GM21367 (cell line): ENCODE measurements around the gene NOL4L.
"Not testable (repeated sequence)": the region's sequence is repeated elsewhere in the genome, so short reads cannot be mapped to it uniquely, and the experiment has no call there.

Experiments used
- ATAC-seq: cut with Tn5 transposase; IDR thresholded peaks from one replicate; pipeline ENCODE4 v1.9.1; 2021; ENCODE audit not compliant: unreplicated experiment

The NOL4L gene

DNA sequence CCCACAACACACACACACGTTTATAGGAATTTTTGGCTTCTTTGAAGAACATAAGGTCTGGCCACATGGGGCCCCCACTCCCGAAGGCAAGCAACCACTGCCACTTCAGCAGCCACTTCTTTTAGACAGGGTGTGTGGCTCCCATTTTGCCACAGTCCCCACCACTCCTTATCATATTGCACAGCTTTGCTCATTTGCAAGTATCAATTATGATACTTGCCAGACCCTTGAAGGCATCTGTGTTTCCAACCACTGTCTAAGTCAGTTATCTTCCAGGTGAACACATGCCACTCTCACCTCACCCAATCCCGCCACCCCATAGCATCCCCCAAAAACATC, 73.1 kb downstream of the NOL4L start:
- ATAC-seq, result no peak

DNA sequence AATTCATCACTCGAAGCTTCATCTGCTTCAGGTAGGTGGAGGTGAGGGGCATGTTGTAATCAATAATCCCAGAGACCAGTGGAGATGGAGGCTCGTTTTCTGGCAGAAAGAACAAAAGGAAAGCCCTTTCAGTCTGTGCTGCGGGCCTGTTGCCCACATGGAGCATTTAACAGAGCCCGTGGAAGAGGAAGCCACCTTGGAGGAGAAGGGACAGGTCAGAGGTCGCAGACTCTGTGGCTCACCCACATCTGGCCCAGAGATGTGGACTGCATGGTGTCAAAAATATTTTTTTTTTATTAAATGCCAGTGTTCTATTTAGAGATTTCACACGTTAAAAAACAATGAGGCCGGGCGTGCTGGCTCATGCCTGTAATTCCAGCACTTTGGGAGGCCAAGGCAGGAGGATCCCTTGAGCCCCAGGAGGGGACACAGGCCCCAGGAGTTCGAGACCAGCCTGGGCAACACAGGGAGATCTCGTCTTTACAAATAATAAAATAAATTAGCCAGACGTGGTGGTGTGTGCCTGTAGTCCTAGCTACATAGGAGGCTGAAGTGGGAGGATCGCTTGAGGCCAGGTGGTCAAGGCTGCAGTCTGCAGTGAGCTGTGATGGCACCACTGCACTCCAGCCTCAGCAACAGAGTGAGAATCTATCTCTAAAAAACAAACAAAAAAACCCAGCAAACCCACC, 73.6 kb downstream of the NOL4L start:
- no peak for ATAC-seq

DNA sequence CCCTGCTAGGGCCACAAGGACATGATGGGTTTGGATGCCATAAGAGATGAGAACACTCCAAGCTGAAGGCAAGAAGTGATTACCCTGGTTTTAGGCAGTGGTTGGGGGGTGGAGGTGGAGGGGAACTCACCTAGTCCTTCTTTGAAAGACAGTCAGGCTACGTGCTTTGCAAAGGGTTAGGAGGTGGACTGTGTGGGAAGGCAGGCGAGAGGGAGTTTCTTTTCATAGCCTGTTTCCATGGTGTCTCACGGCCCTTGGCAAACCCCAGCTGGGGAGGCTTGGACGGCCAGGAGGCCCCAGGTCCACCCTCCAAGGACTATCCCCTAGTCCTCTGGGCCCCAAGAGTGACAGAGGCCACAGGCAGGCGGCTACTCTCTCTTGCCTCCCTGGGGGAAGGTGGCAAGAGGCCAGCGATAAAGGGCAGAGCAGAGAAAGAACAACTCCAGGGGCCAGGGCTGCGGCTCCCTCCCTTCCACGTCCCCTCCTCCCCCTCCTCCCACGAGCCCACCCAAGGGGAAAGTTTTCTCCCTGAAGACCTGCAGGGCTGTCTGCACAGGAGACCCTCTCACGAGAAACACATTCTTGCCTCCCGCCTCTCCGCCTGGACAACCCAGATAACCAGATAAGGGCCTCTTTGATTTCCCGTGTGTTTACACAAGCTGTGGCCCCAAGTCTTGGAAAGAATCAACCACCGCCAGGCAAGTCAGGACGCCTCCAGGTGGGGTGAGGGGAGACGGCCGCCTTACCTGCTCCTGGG, 74.4 kb downstream of the NOL4L start:
- ATAC-seq, result no peak

DNA sequence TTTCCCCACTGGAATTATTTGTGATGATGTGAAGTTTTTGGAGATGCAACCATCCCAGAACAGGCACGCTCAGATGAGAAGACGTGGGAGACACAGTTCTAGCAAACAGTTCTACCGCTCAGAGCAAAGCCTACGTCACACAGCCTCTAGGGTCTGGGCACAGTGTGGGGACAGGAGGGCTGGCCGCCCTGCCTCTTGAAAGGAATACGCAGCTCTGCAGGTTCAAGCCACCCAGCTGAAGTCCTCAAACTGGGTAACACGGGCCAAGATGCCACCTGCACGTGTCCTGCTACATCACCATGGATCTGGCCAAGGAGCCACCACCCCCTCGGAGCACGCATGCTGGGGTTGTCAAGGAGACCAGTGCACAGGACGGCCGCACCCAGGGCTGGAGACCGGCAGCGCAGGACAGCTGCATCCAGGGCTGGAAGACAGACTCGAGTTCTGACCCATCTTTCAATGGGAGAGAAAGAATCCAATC, 75.0 kb downstream of the NOL4L start:
- ATAC-seq, result no peak

- no peak for ATAC-seq
Measured at GRCh38 chr20:32509639-32510066, 75.5 kb downstream of the NOL4L start.

- no peak for ATAC-seq
Measured at GRCh38 chr20:32508775-32509119, 76.4 kb downstream of the NOL4L start.

DNA sequence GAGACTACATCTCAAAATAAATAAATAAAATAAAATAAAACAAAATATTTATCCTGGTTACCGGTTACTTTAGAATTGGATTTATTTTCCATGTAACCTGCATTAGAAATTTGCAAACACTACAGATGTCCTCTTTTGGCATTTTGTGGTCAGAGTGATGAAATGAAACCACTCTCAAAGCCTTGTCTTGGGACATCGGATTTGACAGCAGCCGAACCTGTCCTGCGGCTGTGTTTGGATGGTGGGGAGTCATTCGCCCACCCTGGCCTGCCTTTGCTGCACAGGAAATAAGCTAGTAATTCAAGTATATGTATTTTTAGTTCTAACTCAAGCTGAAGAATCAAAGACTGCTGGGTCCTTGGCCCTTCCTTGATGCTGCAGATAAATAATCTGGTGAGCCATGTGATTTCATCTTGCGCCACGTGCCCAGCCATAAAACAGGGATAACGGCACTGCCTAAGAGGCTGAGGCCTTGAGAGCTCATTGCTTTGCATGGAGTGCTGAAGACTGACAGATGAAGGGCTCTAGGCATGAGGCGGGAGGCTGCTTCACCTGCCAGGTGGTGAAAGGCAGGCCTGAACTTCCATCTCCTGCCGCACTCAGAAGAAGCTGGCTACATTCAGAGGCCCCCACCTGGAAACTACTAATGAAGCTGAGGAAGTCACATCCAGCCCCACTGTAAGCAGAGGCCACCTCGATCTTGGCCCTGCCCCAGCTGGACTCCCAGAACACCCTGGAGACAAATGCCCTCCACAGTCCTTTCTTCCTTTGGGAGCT, 76.9 kb downstream of the NOL4L start:
- no peak for ATAC-seq

DNA sequence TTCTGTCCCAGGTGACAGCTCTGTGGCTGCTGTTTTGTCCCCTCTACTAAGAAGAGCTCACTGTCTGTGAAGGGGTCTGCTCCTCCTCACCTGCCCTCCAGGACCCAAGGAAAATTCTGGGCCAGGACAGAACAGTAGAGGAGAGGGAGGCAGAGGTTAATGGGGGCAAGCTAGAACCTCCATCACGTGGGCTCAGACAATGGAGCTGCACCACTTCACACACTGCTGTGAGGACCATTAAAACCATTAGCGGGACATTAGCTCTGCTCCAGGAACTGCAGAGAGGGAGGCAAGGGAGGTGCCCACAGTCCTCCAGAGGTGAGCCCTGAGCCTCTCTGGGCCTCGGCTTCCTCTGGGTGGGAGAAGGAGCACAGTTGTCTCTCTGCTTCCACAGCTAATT, 78.4 kb downstream of the NOL4L start:
- no peak for ATAC-seq

GRCh38 chr20:32505723-32506473, 79.2 kb downstream of the NOL4L start:
- no peak for ATAC-seq

DNA sequence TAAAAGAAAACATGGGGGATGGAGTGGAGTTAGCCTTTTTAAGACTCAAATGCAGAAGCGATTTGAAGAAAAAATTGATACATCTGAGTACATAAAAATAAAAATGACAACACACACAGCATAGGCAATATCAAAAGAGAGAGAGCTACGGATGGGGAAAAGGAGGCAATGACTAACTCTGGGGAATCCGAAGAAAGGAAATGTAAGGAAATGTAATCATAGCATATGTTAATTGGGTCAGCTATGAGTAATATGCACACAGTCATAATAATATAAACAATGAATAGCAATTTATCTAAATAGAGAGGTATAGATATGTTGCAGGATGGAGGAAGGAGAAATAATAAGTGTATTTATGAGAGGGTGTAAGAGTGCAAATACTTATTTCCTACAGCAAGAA, 83.4 kb downstream of the NOL4L start:
- ATAC-seq, result no peak

DNA sequence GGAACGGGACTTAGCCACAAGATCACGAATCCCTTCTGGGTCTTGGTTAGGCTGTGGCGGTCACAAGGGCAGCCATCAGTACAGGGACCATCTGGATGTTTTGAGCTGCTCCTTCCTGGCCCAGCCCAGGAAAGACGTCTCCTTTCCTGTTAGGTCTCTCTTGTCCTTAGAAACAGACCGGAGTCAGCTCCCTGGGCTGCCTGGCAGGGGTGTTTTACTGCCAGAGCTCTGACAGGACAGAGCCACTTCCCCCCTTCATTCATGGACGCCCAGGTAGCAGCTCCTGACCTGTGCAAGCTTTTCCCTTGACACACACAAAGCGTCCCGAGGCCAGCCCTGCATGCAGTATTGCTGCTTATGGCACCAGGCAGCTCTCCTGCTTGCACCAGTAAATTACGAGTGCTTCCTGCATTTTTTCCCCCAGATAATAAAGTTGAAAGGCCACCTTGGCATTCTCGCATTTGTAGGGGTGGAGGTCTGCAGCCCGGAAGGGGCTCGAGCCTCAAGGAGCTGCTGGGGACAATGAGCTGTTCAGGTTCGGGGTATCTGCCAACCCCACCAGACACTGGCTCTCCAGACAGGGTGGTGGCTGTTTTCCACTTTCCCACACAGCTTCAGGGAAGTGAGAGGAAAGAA, 87.4 kb downstream of the NOL4L start:
- ATAC-seq, result no peak

DNA sequence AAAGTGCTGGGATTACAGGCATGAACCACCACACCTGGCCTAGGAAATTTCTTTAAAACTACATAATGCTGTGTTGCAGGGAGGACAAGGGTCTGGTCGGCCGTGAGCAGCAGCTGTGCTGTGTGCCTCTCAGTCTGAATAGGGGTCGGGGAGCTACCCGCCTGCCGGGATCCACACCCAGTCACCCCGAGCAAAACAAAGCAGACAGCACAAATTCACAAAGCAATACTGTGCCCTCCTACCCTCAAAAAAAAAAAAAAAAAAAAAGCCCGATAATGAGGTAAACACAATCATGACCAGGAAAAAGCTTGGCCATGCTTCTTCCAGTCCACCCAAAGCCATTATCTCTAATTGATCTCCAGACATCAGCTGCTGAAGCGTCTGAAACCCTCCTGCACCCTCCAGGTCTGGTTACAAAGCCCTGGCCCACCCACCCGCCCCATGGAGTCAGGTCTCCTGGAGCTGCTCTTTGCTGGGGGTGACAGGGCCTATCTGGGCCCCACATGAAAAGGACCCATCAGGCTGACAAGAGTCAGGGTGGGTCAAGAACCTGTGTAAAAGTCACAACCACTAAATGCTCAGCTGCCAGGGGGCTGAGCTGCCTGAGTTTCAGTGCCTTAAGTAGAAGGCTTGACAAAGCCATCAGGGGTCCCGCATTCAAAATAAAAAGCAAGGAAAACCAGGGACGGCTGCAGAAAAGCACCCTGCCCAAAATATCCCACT, 88.2 kb downstream of the NOL4L start:
- no peak for ATAC-seq

DNA sequence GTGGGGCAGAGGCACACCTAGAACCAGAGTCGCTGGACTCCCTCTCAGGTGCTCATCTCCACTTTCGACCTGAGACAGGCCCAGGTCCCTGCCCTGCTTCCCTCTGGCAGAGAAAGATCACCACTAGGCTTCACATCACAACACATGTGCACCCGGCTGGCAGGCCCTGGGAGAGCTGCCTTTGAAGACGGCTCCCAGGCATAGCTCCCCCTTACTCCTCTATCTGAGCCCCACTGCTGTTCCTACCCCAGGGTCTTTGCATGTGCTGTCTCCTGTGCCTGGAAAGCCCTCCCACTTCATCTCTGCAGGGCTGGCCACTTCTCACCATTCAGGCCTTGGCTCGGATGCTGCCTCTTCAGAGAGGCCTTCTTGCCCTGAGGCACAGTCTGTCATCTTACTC, 89.2 kb downstream of the NOL4L start:
- ATAC-seq, result no peak

- ATAC-seq, result no peak
Measured at GRCh38 chr20:32495217-32495565, 89.9 kb downstream of the NOL4L start.

- no peak for ATAC-seq
Measured at GRCh38 chr20:32494483-32495216, 90.5 kb downstream of the NOL4L start.

- ATAC-seq, result no peak
Measured at GRCh38 chr20:32493356-32493755, 91.8 kb downstream of the NOL4L start.

DNA sequence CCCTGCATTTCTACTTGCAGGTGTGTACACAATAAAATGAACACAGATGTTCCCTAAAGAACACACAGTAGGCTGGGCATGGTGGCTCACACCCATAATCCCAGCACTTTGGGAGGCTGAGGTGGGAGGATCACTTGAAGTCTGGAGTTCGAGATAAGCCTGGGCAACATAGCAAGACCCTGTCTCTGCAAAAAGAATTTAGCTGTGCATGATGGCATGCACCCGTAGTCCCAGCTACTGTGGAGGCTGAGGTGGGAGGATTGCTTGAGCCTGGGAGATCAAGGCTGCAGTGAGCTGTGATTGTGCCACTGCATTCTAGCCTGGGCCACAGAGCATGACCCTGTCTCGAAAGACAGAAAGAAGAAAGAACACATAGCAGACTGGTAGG, 93.4 kb downstream of the NOL4L start:
- not testable (repeated sequence) for ATAC-seq

- no peak for ATAC-seq
Measured at GRCh38 chr20:32490942-32491763, 94.0 kb downstream of the NOL4L start.
